ENCODE measurements around the gene PCBD1.

Gene PCBD1

GRCh38 chr10:70901276-70901878, 13.0 kb upstream of the PCBD1 start:
- no peak for DNase-seq

- DNase-seq = no peak
These were observed 10.7 kb upstream of the PCBD1 start for GRCh38 chr10:70899096-70899495.

- DNase-seq = no peak
These were observed 10.3 kb upstream of the PCBD1 start for GRCh38 chr10:70898687-70899086.

- no peak for DNase-seq
These were observed 8.2 kb upstream of the PCBD1 start for GRCh38 chr10:70896551-70896950.

GRCh38 chr10:70894416-70894815, 6.1 kb upstream of the PCBD1 start:
- no peak for DNase-seq

GRCh38 chr10:70893227-70894006, 5.1 kb upstream of the PCBD1 start:
- no peak for DNase-seq

GRCh38 chr10:70892631-70893030, 4.3 kb upstream of the PCBD1 start:
- no peak for DNase-seq

- DNase-seq = no peak
These were observed 3.3 kb upstream of the PCBD1 start for GRCh38 chr10:70891627-70892026.

- no peak for DNase-seq
These were observed 2.6 kb upstream of the PCBD1 start for GRCh38 chr10:70890917-70891431.

GRCh38 chr10:70889291-70889690, 926 bp upstream of the PCBD1 start:
- DNase-seq = no peak

- no peak for DNase-seq
These were observed 1.3 kb downstream of the PCBD1 start for GRCh38 chr10:70886921-70887665.

- DNase-seq = peak; percentile 81 to 98
These were observed 2.1 kb downstream of the PCBD1 start for GRCh38 chr10:70885931-70886903.

- no peak for DNase-seq
These were observed 2.9 kb downstream of the PCBD1 start for GRCh38 chr10:70885481-70885880.

- no peak for DNase-seq
These were observed 3.6 kb downstream of the PCBD1 start for GRCh38 chr10:70884741-70885140.

- peak; percentile 59 to 93 for DNase-seq
These were observed 8.3 kb downstream of the PCBD1 start for GRCh38 chr10:70880077-70880534.

GRCh38 chr10:70879207-70879606, 9.2 kb downstream of the PCBD1 start:
- DNase-seq = no peak

- no peak for DNase-seq
These were observed 14.3 kb downstream of the PCBD1 start for GRCh38 chr10:70874061-70874460.

GRCh38 chr10:70872291-70872690, 16.1 kb downstream of the PCBD1 start:
- DNase-seq = no peak

- peak; percentile 78 to 88 for DNase-seq
These were observed 21.9 kb downstream of the PCBD1 start for GRCh38 chr10:70866424-70866823.

GRCh38 chr10:70864935-70865334, 23.4 kb downstream of the PCBD1 start:
- no peak for DNase-seq

- no peak for DNase-seq
These were observed 24.8 kb downstream of the PCBD1 start for GRCh38 chr10:70863470-70864160.
